Suprapubic skin (tissue), 4 donors: Measurements from ENCODE around the gene TRPM7. TPM values are rescaled to one million over a fixed set of nuclear protein-coding genes. Genes with fewer than 3 reads are reported as not detected.

Source experiments
- DNase-seq, 2 donors: peaks; one replicate each; pipeline ENCODE4 v3.0.0-alpha.2; 2019; ENCODE audit warnings: low spot score in 2 of 2
- H3K27ac ChIP-seq: fragments of 200-600 bp; sonication (generic); one replicate; pipeline ENCODE4 v1.5.1; 2019
- H3K27me3 ChIP-seq: fragments of 200-600 bp; sonication (generic); one replicate; pipeline ENCODE4 v1.5.1; 2019
- H3K36me3 ChIP-seq: fragments of 200-600 bp; sonication (generic); one replicate; pipeline ENCODE4 v1.5.1; 2019
- H3K4me1 ChIP-seq: fragments of 200-600 bp; sonication (generic); one replicate; pipeline ENCODE4 v1.5.1; 2019
- H3K4me3 ChIP-seq: fragments of 200-600 bp; sonication (generic); one replicate; pipeline ENCODE4 v1.5.1; 2019; ENCODE audit warnings: mild to moderate bottlenecking
- H3K9me3 ChIP-seq: fragments of 200-600 bp; sonication (generic); one replicate; pipeline ENCODE4 v1.5.1; 2019
- EP300 ChIP-seq: sonication (generic); formaldehyde crosslinking; IDR thresholded peaks from one replicate; pipeline ENCODE4 v1.6.1; 2017; ENCODE audit warnings: antibody characterized with exemption
- POLR2A ChIP-seq, 2 donors: fragments of 450-650 bp; IDR thresholded peaks; one replicate each; pipeline ENCODE4 v1.6.1; 2017; ENCODE audit warnings: antibody characterized with exemption in 2 of 2, mild to moderate bottlenecking in 2 of 2, moderate library complexity in 2 of 2
- POLR2AphosphoS5 ChIP-seq, 3 donors: sonication (generic); formaldehyde crosslinking; IDR thresholded peaks; one replicate each; pipeline ENCODE4 v1.6.1; 2017; ENCODE audit warnings: antibody characterized with exemption in 3 of 3
- WGBS: methylation state at CpG from one replicate; pipeline ENCODE4 v1.1.5; 2018; 5-methylcytosine and 5-hydroxymethylcytosine counted together
- total RNA-seq, 4 donors: library from RNA; depleted of rRNA; stranded (reverse); fragments of >200 nt; gene quantifications; one replicate each; pipeline ENCODE4 v1.1.0, GENCODE V29; 2016
- TF ChIP-seq, protein P1 (sequence below), 2 donors: fragments of 200-600 bp in 1 of 2; fragments of 450-650 bp in 1 of 2; sonication (generic) in 1 of 2; IDR thresholded peaks; one replicate each; pipeline ENCODE4 v1.5.1; 2016 to 2019; ENCODE audit warnings: antibody characterized with exemption in 2 of 2, mild to moderate bottlenecking in 1 of 2, moderate library complexity in 1 of 2

The TRPM7 gene
- total RNA-seq, 4 donors from 2014 or later, result 30.8 to 72.0 (median 35.5) TPM

DNA sequence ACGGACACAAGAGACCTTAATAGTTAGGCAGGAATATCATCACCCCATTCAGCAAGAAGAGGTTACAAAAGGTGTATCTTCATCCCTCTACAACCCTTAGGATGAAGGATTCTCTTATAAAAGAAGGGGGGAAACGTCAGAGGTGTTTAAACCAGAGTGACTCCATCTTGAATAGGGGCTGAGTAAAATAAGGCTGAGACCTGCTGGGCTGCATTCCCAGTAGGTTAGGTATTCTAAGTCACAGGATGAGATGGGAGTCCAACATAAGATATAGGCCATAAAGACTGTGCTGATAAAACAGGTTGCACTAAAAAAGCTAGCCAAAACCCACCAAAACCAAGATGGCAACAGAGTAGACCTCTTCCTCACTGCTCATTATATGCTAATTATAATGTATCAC, 16.5 kb downstream of the TRPM7 start:
- Histone ChIP-seq H3K9me3 (no peaks in the 10 kb centered on the region), H3K27me3 (no peaks in the 10 kb centered on the region), H3K4me3 (no peak overlapping the region), H3K4me1 (peaks cover 17% of the 10 kb centered on the region), H3K36me3 (peaks cover 5% of the 10 kb centered on the region), H3K27ac (no peak overlapping the region)
- TF ChIP-seq EP300, result no peak
- TF ChIP-seq, protein P1, sequence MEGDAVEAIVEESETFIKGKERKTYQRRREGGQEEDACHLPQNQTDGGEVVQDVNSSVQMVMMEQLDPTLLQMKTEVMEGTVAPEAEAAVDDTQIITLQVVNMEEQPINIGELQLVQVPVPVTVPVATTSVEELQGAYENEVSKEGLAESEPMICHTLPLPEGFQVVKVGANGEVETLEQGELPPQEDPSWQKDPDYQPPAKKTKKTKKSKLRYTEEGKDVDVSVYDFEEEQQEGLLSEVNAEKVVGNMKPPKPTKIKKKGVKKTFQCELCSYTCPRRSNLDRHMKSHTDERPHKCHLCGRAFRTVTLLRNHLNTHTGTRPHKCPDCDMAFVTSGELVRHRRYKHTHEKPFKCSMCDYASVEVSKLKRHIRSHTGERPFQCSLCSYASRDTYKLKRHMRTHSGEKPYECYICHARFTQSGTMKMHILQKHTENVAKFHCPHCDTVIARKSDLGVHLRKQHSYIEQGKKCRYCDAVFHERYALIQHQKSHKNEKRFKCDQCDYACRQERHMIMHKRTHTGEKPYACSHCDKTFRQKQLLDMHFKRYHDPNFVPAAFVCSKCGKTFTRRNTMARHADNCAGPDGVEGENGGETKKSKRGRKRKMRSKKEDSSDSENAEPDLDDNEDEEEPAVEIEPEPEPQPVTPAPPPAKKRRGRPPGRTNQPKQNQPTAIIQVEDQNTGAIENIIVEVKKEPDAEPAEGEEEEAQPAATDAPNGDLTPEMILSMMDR (IDR thresholded peaks at IDR 0.05), result no peak
- 76% methylated on average over 2 of the region's 2 CpGs for WGBS
- DNase-seq, result no peak

DNA sequence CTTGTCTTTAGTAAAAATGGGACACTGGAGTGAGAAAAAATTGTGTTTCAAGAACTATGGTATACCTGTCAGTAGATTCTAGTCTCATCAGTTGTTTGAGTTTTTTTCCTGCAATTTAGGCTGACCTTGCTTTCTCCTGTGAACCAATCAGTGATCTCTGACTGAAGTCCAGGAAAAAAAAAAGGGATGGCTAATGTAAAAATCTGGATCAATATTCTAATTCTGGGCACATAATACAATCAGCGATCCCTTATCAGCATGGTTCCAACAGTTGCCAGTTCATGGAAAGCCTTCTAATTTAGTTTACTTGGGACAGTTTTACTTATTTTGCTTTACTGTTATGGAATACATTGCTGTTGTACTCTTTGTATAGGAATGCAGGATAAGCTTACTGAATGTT, 17.0 kb downstream of the TRPM7 start:
- H3K4me3 ChIP-seq, result no peak overlapping the region

DNA sequence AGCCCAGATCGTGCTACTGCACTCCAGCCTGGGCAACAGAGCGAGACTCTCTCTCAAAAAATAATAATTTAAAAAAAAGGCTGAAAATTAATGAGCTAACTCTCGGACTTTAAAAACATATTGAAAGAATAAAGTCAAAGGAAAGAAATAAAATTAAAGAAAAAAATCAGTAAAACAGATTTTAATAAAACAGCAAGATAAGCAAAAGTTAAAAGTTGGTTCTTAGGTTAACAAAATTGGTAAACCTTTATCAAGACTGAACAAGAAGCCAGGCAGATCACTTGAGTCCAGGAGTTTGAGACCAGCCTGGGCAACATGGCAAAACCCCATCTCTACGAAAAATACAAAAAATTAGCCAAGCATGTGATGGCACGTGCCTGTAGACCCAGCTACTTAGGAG, 20.7 kb downstream of the TRPM7 start:
- Histone ChIP-seq H3K4me3 (no peak overlapping the region), H3K27ac (no peak overlapping the region), H3K4me1 (peaks cover 10% of the 10 kb centered on the region), H3K27me3 (no peaks in the 10 kb centered on the region), H3K9me3 (no peaks in the 10 kb centered on the region), H3K36me3 (peaks cover 14% of the 10 kb centered on the region)
- WGBS, result 80% methylated on average over 5 of the region's 5 CpGs
- no peak for TF ChIP-seq POLR2AphosphoS5 (IDR thresholded peaks at IDR 0.05)
- no peak for TF ChIP-seq POLR2A (IDR thresholded peaks at IDR 0.05)
- no peak for TF ChIP-seq EP300
- TF ChIP-seq, protein P1 (IDR thresholded peaks at IDR 0.05), result no peak
- no peak for DNase-seq

More for the DNA sequence above, 17.0 kb downstream of the TRPM7 start:
- no peak for DNase-seq
- WGBS, result 98% methylated on average over 1 of the region's 1 CpG
- peaks cover 17% of the 10 kb centered on the region for H3K4me1 ChIP-seq
- no peaks in the 10 kb centered on the region for H3K9me3 ChIP-seq
- peaks cover 8% of the 10 kb centered on the region for H3K36me3 ChIP-seq
- TF ChIP-seq POLR2AphosphoS5 (IDR thresholded peaks at IDR 0.05), result no peak
- TF ChIP-seq, protein P1 (IDR thresholded peaks at IDR 0.05), result no peak
- TF ChIP-seq EP300, result no peak
- TF ChIP-seq POLR2A (IDR thresholded peaks at IDR 0.05), result no peak
- H3K27me3 ChIP-seq, result no peaks in the 10 kb centered on the region
- no peak overlapping the region for H3K27ac ChIP-seq

DNA sequence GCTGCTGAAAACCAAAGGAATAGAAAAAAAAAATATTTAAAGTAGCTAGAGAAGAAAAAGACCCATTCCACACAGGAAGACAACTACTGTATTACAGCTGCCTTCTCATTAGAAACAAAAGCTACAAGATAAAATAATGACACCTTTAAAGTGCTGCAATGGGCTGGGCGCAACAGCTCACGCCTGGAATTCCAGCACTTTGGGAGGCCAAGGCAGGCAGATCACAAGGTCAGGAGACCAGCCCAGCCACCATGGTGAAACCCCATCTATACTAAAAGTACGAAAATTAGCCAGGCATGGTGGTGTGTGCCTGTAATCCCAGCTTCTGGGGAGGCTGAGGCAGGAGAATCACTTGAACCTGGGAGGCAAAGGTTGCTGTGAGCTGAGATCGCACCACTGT, 31.0 kb downstream of the TRPM7 start:
- no peaks in the 10 kb centered on the region for H3K9me3 ChIP-seq
- no peak overlapping the region for H3K4me3 ChIP-seq
- H3K4me1 ChIP-seq, result no peaks in the 10 kb centered on the region
- WGBS, result 91% methylated on average over 4 of the region's 4 CpGs
- DNase-seq, result no peak
- no peaks in the 10 kb centered on the region for H3K27me3 ChIP-seq
- H3K36me3 ChIP-seq, result peaks cover 65% of the 10 kb centered on the region
- H3K27ac ChIP-seq, result no peak overlapping the region
- no peak for TF ChIP-seq POLR2A (IDR thresholded peaks at IDR 0.05)
- TF ChIP-seq, protein P1 (IDR thresholded peaks at IDR 0.05), result no peak
- TF ChIP-seq EP300, result no peak
- TF ChIP-seq POLR2AphosphoS5 (IDR thresholded peaks at IDR 0.05), result no peak

DNA sequence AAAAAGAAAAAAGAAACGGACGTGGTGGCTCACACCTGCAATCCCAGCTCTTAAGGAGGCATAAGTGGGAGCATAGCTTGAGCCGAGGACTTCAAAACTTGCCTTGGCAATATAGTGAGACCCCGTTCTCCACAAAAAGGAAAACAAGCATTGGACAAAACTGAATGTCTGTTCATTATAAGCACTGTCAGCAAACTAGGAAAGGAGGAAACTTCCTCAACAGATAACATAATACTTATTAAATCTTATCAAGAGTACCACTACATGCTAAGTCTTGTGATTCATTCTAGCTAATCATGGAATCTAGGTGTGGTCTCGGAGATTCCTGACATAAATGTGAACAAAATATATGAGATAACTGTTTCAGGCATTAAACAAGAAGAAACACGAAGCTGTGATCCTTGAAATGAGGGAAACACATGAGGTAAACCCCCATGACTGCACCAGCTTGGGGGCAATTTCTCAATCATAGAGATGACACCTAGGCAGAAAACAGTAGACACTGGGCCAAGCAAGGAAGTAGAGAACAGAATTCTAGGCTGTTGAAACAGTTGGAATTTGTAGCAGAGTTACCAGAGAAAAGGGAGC, 33.3 kb downstream of the TRPM7 start:
- DNase-seq, result no peak
- Histone ChIP-seq H3K27me3 (no peaks in the 10 kb centered on the region), H3K4me1 (no peaks in the 10 kb centered on the region), H3K27ac (peak overlapping the region; percentile 10), H3K4me3 (no peak overlapping the region), H3K9me3 (no peaks in the 10 kb centered on the region), H3K36me3 (peaks cover 66% of the 10 kb centered on the region)
- 36% methylated on average over 6 of the region's 6 CpGs for WGBS
- TF ChIP-seq POLR2AphosphoS5 (IDR thresholded peaks at IDR 0.05), result no peak
- no peak for TF ChIP-seq POLR2A (IDR thresholded peaks at IDR 0.05)
- TF ChIP-seq, protein P1 (IDR thresholded peaks at IDR 0.05), result no peak
- TF ChIP-seq EP300, result no peak
